Activated T-helper 2 cell treated with anti-CD3 and anti-CD28 coated beads, Interferon-gamma antibody, Interleukin-2, Interleukin-4, amounts not matched to agents 10 μg/mL and 5 μg/mL and 100 μg/mL, durations not matched to agents 14 hours and 24 hours and 36 hours (primary cell): ENCODE results near the gene ZNRF1. TPM values are rescaled to one million over a fixed set of nuclear protein-coding genes. Genes with fewer than 3 reads are reported as not detected.
A peak's percentile ranks its signal among the peaks of the same experiment; 100 is the strongest.
"Not testable (repeated sequence)": the region's sequence is repeated elsewhere in the genome, so short reads cannot be mapped to it uniquely, and the experiment has no call there.

Experiments used
- DNase-seq: peaks from one replicate; pipeline ENCODE4 v3.0.0; 2021; ENCODE audit warnings: low spot score
- H3K27ac Mint-ChIP-seq: one replicate; pipeline ENCODE4 v1.8.0; 2021; ENCODE audit warnings: mixed read lengths
- H3K27me3 Mint-ChIP-seq: one replicate; pipeline ENCODE4 v1.8.0; 2021; ENCODE audit warnings: low read depth, mixed read lengths
- H3K36me3 Mint-ChIP-seq: one replicate; pipeline ENCODE4 v1.8.0; 2021; ENCODE audit warnings: low read depth, mixed read lengths
- H3K4me1 Mint-ChIP-seq: one replicate; pipeline ENCODE4 v1.8.0; 2021; ENCODE audit warnings: low read depth, mixed read lengths
- H3K4me3 Mint-ChIP-seq: one replicate; pipeline ENCODE4 v1.8.0; 2021; ENCODE audit warnings: low read depth, mild to moderate bottlenecking, moderate library complexity, mixed read lengths
- H3K9me3 Mint-ChIP-seq: one replicate; pipeline ENCODE4 v1.8.0; 2021; ENCODE audit warnings: mixed read lengths
- intact Hi-C: fragments of 100-400 bp; cut with micrococcal nuclease; formaldehyde crosslinking; loops from one replicate; pipeline ENCODE4 v1.15.1; 2023
- total RNA-seq: library from RNA; stranded (reverse); gene quantifications from 2 replicates; pipeline ENCODE4 v1.2.3, GENCODE V29; 2022

Gene ZNRF1
- total RNA-seq, 1 donor from 2014 or later = 34.8 TPM

DNA sequence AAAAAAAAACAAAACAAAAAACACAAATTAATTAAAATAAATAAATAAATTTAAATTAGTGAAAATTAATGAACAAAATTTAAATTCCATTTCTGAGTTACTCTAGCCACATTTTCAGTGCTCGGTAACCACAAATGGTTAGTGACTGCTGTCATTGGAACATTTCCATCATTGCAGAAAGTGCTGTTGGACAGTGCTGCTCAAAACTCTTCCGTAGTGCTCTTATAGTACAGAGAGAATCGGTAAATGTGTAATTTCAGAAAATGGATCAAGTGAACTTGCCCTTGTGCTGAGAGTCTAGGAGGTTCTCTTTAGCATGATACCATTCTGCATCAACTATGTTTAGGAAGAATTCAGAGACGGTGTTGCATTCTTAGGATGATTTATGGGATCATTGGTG lies 23.7 kb downstream of the ZNRF1 start:
- H3K9me3 Mint-ChIP-seq = peaks cover 32% of the 10 kb centered on the region
- H3K27ac Mint-ChIP-seq = peak overlapping the region; percentile 84
- H3K4me3 Mint-ChIP-seq = no peak overlapping the region
- peaks cover 24% of the 10 kb centered on the region for H3K4me1 Mint-ChIP-seq
- H3K36me3 Mint-ChIP-seq = peaks cover 47% of the 10 kb centered on the region
- no peaks in the 10 kb centered on the region for H3K27me3 Mint-ChIP-seq
- DNase-seq = no peak
- intact Hi-C loops = no loop called here

DNA sequence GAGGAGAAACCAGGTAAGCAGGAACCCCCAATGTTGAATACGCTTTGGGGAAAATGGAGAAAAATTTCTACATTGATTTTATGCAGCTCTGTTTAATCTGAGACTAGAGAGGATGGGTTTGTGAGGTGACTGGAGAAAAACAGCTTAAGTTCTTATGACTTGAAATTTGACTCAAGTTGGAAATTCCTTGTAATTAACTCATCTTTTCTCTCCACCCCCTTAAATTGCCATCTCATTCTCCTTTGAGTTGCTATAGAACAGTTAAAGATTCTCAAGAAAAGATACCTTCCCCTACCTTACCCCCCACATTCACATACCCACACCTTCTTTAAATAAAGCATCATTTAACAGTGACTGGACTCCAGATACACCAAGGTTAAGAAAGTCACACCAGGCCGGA lies 24.2 kb downstream of the ZNRF1 start:
- Mint-ChIP-seq H3K27ac (peak overlapping the region; percentile 84), H3K36me3 (peaks cover 45% of the 10 kb centered on the region), H3K4me1 (peaks cover 23% of the 10 kb centered on the region), H3K9me3 (peaks cover 32% of the 10 kb centered on the region), H3K27me3 (no peaks in the 10 kb centered on the region), H3K4me3 (no peak overlapping the region)
- intact Hi-C loops = loop anchor here (1.0 kb wide), 2 partner anchors 11 to 75 kb away; no protein-coding TSS in a partner anchor
- no peak for DNase-seq

DNA sequence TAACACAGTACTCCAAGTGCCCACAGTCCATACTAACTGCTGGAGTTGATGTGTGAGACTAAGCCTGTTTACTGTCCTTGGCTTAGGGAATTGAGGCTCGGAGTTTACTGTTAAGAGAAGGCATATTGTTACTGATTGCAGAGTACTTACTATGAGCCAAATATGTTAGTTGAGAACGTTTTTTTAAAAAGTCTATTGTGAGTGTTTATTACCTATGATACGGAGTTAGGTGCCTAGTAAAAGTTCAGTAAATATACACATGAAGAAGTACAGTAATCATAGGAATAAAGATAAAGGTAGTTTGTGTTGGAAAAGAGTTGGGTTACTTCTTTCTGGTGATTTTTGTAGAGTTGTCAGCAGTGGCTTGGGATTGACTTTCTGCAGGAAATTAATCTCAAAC lies 25.4 kb downstream of the ZNRF1 start:
- DNase-seq = no peak
- peaks cover 43% of the 10 kb centered on the region for H3K36me3 Mint-ChIP-seq
- peak overlapping the region; percentile 34 for H3K27ac Mint-ChIP-seq
- H3K27me3 Mint-ChIP-seq = no peaks in the 10 kb centered on the region
- peaks cover 23% of the 10 kb centered on the region for H3K4me1 Mint-ChIP-seq
- intact Hi-C loops = no loop called here
- peaks cover 32% of the 10 kb centered on the region for H3K9me3 Mint-ChIP-seq
- no peak overlapping the region for H3K4me3 Mint-ChIP-seq

DNA sequence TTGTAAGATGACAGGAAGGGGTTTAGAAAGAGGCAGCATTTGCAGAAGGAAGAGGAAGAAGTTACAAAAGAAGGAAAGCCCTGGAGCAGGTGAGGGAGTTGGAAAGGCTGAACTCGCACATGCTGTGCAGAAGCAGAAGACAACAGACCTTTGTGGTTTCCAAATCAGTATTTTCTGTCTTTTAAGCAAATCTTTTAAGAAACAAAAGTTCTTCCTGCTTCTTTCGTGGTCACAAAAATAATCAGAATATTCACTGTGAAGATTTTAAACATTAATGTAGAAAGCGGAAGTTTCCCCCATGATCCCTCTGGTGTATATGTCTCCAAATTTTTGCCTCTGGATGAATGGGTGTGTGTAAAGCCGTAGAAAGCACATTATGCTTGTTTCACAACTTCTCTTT lies 25.8 kb downstream of the ZNRF1 start:
- no peak overlapping the region for H3K4me3 Mint-ChIP-seq
- H3K27ac Mint-ChIP-seq = peak overlapping the region; percentile 34
- no peaks in the 10 kb centered on the region for H3K27me3 Mint-ChIP-seq
- peaks cover 23% of the 10 kb centered on the region for H3K4me1 Mint-ChIP-seq
- peaks cover 39% of the 10 kb centered on the region for H3K36me3 Mint-ChIP-seq
- peaks cover 28% of the 10 kb centered on the region for H3K9me3 Mint-ChIP-seq
- DNase-seq = no peak
- intact Hi-C loops = no loop called here

DNA sequence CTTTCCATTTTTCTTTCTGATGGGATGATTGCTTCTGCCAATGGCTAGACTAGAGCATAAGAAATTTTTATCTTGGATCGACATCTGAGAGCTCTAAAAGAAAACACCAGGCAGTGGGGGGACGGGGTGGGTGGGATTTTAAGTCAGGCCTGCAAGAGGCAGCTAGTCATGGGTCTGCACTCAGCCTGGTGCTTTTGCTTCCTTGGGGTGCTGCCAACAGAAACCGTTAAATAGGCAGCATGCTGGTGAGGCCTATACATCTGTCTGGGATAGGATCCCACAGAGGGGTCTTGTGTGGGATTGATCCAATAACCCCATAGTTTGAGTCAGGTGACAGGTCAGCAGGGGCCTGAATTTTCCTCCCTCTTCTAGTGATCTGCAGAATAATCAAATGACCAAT lies 26.9 kb downstream of the ZNRF1 start:
- no peak for DNase-seq
- H3K27me3 Mint-ChIP-seq = no peaks in the 10 kb centered on the region
- no peak overlapping the region for H3K27ac Mint-ChIP-seq
- H3K36me3 Mint-ChIP-seq = peaks cover 35% of the 10 kb centered on the region
- H3K4me3 Mint-ChIP-seq = no peak overlapping the region
- H3K9me3 Mint-ChIP-seq = peaks cover 17% of the 10 kb centered on the region
- H3K4me1 Mint-ChIP-seq = peaks cover 26% of the 10 kb centered on the region
- intact Hi-C loops = no loop called here

DNA sequence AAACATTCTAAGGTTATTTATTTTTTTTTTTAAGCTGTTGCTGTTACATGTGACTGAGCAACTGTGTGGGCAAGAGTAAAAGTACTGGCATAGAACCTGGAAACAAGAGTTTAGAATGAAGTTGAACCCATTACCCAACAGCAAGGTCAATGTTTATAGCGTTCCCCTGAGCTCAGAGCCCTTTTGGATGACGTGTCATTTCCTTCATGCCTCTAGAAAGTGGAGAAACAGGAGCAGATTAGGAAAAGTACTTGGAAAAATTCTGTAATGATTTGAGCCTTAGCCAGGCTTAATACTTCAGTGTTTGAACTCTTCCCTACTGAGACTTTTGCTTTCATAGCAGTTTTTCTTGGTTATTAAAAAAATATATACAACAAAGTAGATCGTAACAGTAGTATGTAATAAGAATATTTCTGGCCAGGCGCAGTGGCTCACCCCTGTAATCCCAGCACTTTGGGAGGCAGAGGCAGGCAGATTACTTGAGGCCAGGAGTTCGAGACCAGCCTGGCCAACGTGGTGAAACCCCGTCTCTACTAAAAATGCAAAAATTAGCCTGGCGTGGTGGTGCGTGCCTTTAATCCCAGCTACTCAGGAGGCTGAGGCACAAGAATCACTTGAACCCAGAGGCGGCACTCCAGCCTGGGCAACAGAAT lies 27.5 kb downstream of the ZNRF1 start:
- DNase-seq, intact Hi-C loops, H3K27me3 Mint-ChIP-seq, H3K27ac Mint-ChIP-seq, H3K4me3 Mint-ChIP-seq: not testable (repeated sequence)
- peaks cover 11% of the 10 kb centered on the region for H3K9me3 Mint-ChIP-seq
- H3K4me1 Mint-ChIP-seq = peaks cover 24% of the 10 kb centered on the region
- H3K36me3 Mint-ChIP-seq = peaks cover 29% of the 10 kb centered on the region

DNA sequence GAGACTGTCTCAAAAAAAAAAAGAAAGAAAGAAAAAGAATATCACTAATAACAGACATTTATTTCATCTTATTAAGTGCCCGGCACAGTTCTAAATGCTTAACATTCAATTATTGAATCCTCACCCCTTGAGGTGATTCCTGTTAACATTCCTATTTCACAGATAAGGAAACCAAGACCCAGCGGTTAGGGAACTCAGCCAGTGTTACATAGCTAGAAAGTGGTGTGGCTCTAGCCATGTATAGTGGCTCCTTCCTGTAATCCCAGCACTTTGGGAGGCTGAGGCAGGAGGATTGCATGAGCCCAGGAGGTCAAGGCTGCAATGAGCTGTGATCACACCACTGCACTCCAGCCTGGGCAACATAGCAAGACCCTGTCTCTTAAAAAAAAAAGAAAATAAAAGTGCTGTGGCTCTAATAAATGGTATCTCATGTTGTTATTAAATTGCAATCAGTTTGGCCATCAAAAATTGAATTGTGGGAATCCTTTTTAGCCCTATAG lies 28.1 kb downstream of the ZNRF1 start:
- no peaks in the 10 kb centered on the region for H3K27me3 Mint-ChIP-seq
- H3K27ac Mint-ChIP-seq = no peak overlapping the region
- no peak overlapping the region for H3K4me3 Mint-ChIP-seq
- no peak for DNase-seq
- intact Hi-C loops = no loop called here
- H3K9me3 Mint-ChIP-seq = peaks cover 5% of the 10 kb centered on the region
- H3K36me3 Mint-ChIP-seq = peaks cover 23% of the 10 kb centered on the region
- peaks cover 23% of the 10 kb centered on the region for H3K4me1 Mint-ChIP-seq

DNA sequence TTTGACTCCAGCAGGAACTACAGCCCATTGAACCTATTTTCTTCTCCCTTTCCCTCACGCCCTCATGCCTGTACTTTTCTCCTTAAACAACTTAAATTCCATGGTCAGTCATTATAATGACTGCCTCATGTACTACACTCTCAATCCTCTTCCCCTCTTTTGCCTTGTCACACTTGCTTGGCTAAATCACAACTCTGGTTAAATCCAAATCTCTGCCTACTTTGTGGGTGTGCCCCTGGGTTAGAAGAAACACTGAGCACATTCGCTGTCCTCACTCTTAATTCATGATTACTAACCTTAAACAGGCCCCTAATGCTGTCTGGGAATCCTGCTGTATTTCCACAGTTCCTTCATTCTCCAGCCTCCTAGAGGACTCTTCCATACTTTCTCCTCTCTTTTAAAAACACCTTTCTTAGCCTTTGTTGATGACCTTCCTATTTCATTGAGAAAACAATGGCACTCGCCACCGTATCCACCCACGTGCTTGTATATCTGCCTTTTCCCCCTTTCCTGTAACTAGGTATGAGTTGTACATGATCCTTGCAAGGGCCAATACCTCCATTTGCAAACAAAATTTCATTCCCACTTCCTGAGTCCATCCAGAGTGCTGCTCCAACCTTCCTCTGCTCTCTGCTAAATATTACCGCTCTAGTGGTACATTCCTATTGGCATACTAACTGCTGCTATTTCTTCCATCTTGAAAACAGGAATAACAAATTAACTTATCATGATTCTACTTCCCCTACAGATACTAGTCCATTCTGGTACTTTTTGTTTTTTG lies 28.9 kb downstream of the ZNRF1 start:
- H3K9me3 Mint-ChIP-seq = peaks cover 2% of the 10 kb centered on the region
- peaks cover 21% of the 10 kb centered on the region for H3K4me1 Mint-ChIP-seq
- H3K27ac Mint-ChIP-seq = no peak overlapping the region
- no peaks in the 10 kb centered on the region for H3K27me3 Mint-ChIP-seq
- H3K36me3 Mint-ChIP-seq = peaks cover 20% of the 10 kb centered on the region
- H3K4me3 Mint-ChIP-seq = no peak overlapping the region
- DNase-seq = no peak
- intact Hi-C loops = no loop called here

DNA sequence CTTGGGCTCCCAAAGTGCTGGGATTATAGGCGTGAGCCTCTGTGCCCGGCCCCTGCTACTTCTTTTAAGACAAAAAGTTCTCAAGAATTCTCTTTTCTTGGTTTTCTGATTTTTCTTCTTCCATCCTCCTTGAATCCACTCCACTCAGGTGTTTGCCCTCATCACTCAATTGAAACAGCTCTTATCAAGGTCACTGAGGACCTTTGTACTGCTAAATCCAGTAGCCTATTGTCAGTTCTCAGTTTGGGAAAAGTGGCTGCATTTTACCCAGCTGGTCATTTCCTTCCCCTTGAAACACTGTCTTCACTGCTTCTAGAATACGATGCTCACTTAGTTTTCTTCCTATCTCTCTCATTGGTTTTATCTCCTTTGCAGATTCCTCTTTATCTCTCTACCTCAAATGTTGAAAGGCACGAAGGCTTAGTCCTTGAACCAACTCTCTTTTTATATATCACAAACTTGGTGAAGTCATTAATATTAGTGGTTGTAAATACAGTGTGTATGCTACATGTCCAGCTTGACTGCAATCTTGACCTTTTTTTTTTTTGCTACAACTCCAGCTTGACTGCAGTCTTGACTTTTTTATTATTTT lies 29.8 kb downstream of the ZNRF1 start:
- H3K4me3 Mint-ChIP-seq = no peak overlapping the region
- H3K9me3 Mint-ChIP-seq = no peaks in the 10 kb centered on the region
- no peaks in the 10 kb centered on the region for H3K27me3 Mint-ChIP-seq
- no peak for DNase-seq
- H3K27ac Mint-ChIP-seq = no peak overlapping the region
- peaks cover 11% of the 10 kb centered on the region for H3K36me3 Mint-ChIP-seq
- H3K4me1 Mint-ChIP-seq = peaks cover 17% of the 10 kb centered on the region
- intact Hi-C loops = no loop called here

DNA sequence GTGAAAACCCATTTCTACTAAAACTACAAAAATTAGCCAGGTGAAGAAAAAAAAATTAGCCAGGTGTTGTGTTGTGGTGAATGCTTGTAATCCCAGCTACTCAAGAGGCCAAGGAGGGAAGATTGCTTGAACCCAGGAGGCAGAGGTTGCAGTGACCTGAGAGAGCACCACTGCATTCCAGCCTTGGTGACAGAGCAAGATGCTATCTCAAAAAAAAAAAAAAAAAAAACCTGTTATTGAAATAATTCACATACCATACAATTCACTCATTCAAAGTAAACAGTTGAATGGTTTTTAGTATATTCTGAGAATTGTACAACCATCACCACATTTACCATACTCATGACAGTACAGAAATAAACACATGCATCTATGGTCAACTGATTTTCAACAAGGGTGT lies 31.0 kb downstream of the ZNRF1 start:
- no peak overlapping the region for H3K27ac Mint-ChIP-seq
- H3K4me1 Mint-ChIP-seq = peaks cover 10% of the 10 kb centered on the region
- H3K36me3 Mint-ChIP-seq = peaks cover 10% of the 10 kb centered on the region
- H3K9me3 Mint-ChIP-seq = no peaks in the 10 kb centered on the region
- no peak overlapping the region for H3K4me3 Mint-ChIP-seq
- H3K27me3 Mint-ChIP-seq = no peaks in the 10 kb centered on the region
- no peak for DNase-seq
- intact Hi-C loops = no loop called here

DNA sequence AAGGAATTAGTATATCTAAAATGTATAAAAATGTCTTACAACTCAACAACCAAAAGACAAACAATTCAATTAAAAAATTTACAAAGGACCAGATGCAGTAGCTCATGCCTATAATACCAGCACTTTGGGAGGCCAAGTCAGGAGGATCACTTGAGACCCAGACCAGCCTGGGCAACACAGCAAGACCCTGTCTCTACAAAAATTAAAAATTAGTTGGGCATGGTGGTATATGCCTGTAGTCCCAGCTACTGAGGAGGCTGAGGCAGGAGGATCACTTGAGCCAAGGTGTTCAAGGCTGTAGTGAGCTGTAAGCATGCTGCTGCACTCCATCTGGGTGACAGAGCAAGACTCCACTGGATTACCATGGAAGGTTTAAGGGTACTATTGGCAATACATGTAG lies 33.8 kb downstream of the ZNRF1 start:
- Mint-ChIP-seq H3K27ac (no peak overlapping the region), H3K36me3 (peaks cover 35% of the 10 kb centered on the region), H3K9me3 (peaks cover 14% of the 10 kb centered on the region), H3K27me3 (no peaks in the 10 kb centered on the region), H3K4me1 (peaks cover 5% of the 10 kb centered on the region), H3K4me3 (no peak overlapping the region)
- intact Hi-C loops = no loop called here
- no peak for DNase-seq

DNA sequence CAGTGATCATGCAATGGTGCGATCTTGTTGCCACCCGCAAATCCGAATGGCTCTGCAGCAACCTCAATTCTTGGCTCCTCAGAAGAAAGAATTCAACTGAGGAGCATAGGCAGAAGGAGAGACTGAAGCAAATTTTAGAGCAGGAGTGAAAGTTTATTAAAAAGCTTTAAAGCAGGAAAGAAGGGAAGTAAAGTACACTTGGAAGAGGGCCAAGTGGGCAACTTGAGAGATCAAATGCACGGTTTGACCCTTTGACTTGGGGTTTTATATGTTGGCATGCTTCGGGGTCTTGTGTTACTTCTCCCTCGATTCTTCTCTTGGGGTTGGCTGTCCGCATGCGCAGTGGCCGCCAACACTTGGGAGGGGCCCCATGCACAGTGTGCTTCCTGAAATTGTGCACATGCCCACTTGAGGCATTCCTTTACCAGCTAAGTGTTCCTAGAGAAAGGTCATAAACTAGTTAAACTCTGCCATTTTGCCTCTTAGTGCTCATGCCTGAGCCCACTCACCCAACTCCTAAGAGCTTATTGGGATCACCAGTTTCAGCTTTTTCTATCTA lies 36.7 kb downstream of the ZNRF1 start:
- Mint-ChIP-seq H3K9me3 (peaks cover 27% of the 10 kb centered on the region), H3K27me3 (no peaks in the 10 kb centered on the region), H3K36me3 (peaks cover 47% of the 10 kb centered on the region), H3K4me1 (peaks cover 7% of the 10 kb centered on the region), H3K27ac (no peak overlapping the region), H3K4me3 (no peak overlapping the region)
- DNase-seq = no peak
- intact Hi-C loops = no loop called here
